ENCODE results near the gene TTYH2.
"Not testable (repeated sequence)": the region's sequence is repeated elsewhere in the genome, so short reads cannot be mapped to it uniquely, and the experiment has no call there.

GRCh38 chr17:74188687-74189086 lies 24.7 kb upstream of the TTYH2 start:
- TF ChIP-seq, protein P1, sequence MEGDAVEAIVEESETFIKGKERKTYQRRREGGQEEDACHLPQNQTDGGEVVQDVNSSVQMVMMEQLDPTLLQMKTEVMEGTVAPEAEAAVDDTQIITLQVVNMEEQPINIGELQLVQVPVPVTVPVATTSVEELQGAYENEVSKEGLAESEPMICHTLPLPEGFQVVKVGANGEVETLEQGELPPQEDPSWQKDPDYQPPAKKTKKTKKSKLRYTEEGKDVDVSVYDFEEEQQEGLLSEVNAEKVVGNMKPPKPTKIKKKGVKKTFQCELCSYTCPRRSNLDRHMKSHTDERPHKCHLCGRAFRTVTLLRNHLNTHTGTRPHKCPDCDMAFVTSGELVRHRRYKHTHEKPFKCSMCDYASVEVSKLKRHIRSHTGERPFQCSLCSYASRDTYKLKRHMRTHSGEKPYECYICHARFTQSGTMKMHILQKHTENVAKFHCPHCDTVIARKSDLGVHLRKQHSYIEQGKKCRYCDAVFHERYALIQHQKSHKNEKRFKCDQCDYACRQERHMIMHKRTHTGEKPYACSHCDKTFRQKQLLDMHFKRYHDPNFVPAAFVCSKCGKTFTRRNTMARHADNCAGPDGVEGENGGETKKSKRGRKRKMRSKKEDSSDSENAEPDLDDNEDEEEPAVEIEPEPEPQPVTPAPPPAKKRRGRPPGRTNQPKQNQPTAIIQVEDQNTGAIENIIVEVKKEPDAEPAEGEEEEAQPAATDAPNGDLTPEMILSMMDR (IDR thresholded peaks at IDR 0.05): not testable (repeated sequence)
- not testable (repeated sequence) for TF ChIP-seq POLR2A (IDR thresholded peaks at IDR 0.05)
